Right ventricle myocardium inferior (tissue), 1 donor: ENCODE measurements around the gene FKBP11. TPM values are rescaled to one million over a fixed set of nuclear protein-coding genes. Genes with fewer than 3 reads are reported as not detected.
"Not testable (repeated sequence)": the region's sequence is repeated elsewhere in the genome, so short reads cannot be mapped to it uniquely, and the experiment has no call there.

Experiments used
- ATAC-seq: fragments of 200-7000 bp; cut with Tn5 transposase; one replicate; pipeline ENCODE4 v1.9.1; 2020; ENCODE audit warnings: mild to moderate bottlenecking, moderate library complexity
- DNase-seq: peaks from one replicate; pipeline ENCODE4 v3.0.0; 2021; ENCODE audit errors: missing footprints
- intact Hi-C: fragments of 100-400 bp; cut with DNase I; formaldehyde crosslinking; loops from one replicate; pipeline ENCODE4 v1.11.0; 2022
- total RNA-seq: library from RNA; stranded (reverse); fragmentation: NEBNext Ultra II Directional; extraction: Animal tissue kit (Norgen Biotek cat#: 25700); gene quantifications from one replicate; pipeline ENCODE4 v1.2.1, GENCODE V29; 2021
- donor health status: DM: no; HTN: yes; CAD: no; lungs with severe emphysema.

The FKBP11 gene
- total RNA-seq, 1 donor from 2014 or later = 3.7 TPM

GRCh38 chr12:48929551-48929950 lies 4.3 kb upstream of the FKBP11 start:
- ATAC-seq (no peak), DNase-seq (no peak)
- intact Hi-C loops = no loop called here

GRCh38 chr12:48927261-48927660 lies 2.0 kb upstream of the FKBP11 start:
- no peak for ATAC-seq
- intact Hi-C loops = no loop called here
- no peak for DNase-seq

- intact Hi-C loops = no loop called here
- ATAC-seq = peak; percentile 79
- peak; percentile 75 for DNase-seq
Measured at GRCh38 chr12:48924617-48925303, 532 bp downstream of the FKBP11 start.

GRCh38 chr12:48923117-48923516 lies 2.2 kb downstream of the FKBP11 start:
- ATAC-seq (no peak), DNase-seq (no peak)
- intact Hi-C loops = no loop called here

- ATAC-seq (no peak), DNase-seq (no peak)
- intact Hi-C loops = no loop called here
Measured at GRCh38 chr12:48917857-48918537, 7.3 kb downstream of the FKBP11 start.

- intact Hi-C loops = no loop called here
- ATAC-seq (no peak), DNase-seq (no peak)
Measured at GRCh38 chr12:48910196-48910595, 15.1 kb downstream of the FKBP11 start.

- DNase-seq, intact Hi-C loops, ATAC-seq: not testable (repeated sequence)
Measured at GRCh38 chr12:48909698-48910097, 15.6 kb downstream of the FKBP11 start.

GRCh38 chr12:48907245-48907644 lies 18.0 kb downstream of the FKBP11 start:
- ATAC-seq (no peak), DNase-seq (no peak)
- intact Hi-C loops = no loop called here

- ATAC-seq (peak; percentile 79), DNase-seq (peak; percentile 69)
- intact Hi-C loops = no loop called here
Measured at GRCh38 chr12:48903982-48904411, 21.3 kb downstream of the FKBP11 start.

GRCh38 chr12:48903363-48903981 lies 21.8 kb downstream of the FKBP11 start:
- intact Hi-C loops = no loop called here
- DNase-seq (no peak), ATAC-seq (no peak)

GRCh38 chr12:48901278-48901677 lies 24.0 kb downstream of the FKBP11 start:
- DNase-seq = no peak
- no peak for ATAC-seq
- intact Hi-C loops = no loop called here

- DNase-seq = no peak
- intact Hi-C loops = no loop called here
- ATAC-seq = no peak
Measured at GRCh38 chr12:48899651-48900050, 25.6 kb downstream of the FKBP11 start.

- no peak for ATAC-seq
- DNase-seq = no peak
- intact Hi-C loops = no loop called here
Measured at GRCh38 chr12:48894271-48894670, 31.0 kb downstream of the FKBP11 start.

GRCh38 chr12:48890657-48891418 lies 34.5 kb downstream of the FKBP11 start:
- ATAC-seq (peak; percentile 95), DNase-seq (peak; percentile 85)
- intact Hi-C loops = loop anchor here (1.0 kb wide), 1 partner anchor 39 kb away; the partner anchor contains the start of gene DDX23

GRCh38 chr12:48889679-48890078 lies 35.6 kb downstream of the FKBP11 start:
- ATAC-seq (no peak), DNase-seq (no peak)
- intact Hi-C loops = loop anchor here (1.0 kb wide), 1 partner anchor 37 kb away; the partner anchor contains the start of gene DDX23

- intact Hi-C loops = no loop called here
- no peak for ATAC-seq
- no peak for DNase-seq
Measured at GRCh38 chr12:48883305-48884161, 41.8 kb downstream of the FKBP11 start.

- DNase-seq = no peak
- intact Hi-C loops = no loop called here
- no peak for ATAC-seq
Measured at GRCh38 chr12:48882972-48883304, 42.4 kb downstream of the FKBP11 start.

GRCh38 chr12:48882315-48882687 lies 43.0 kb downstream of the FKBP11 start:
- DNase-seq (no peak), ATAC-seq (peak; percentile 37)
- intact Hi-C loops = no loop called here
